Esophagus (tissue), 2 donors: ENCODE data around the gene TOMM70. TPM values are rescaled to one million over a fixed set of nuclear protein-coding genes. Genes with fewer than 3 reads are reported as not detected.
A peak's percentile ranks its signal among the peaks of the same experiment; 100 is the strongest.

Experiments
- H3K27ac ChIP-seq, 2 donors: one replicate each; pipeline ENCODE4 v1.5.1; 2013; ENCODE audit warnings: low read depth in 2 of 2, mild to moderate bottlenecking in 2 of 2, inconsistent platforms in 1 of 2, low read length in 1 of 2, moderate library complexity in 1 of 2
- H3K27me3 ChIP-seq, 2 donors: one replicate each; pipeline ENCODE4 v1.6.1; 2013; ENCODE audit warnings: low read length in 2 of 2, control low read depth in 1 of 2, mild to moderate bottlenecking in 1 of 2; ENCODE audit not compliant: insufficient read depth in 2 of 2, control insufficient read depth in 1 of 2
- H3K36me3 ChIP-seq, 2 donors: one replicate each; pipeline ENCODE4 v1.6.1; 2013; ENCODE audit warnings: low read length in 1 of 2; ENCODE audit not compliant: control insufficient read depth in 2 of 2, insufficient read depth in 2 of 2
- H3K4me1 ChIP-seq, 2 donors: one replicate each; pipeline ENCODE4 v1.6.1; 2013; ENCODE audit warnings: low read length in 1 of 2; ENCODE audit not compliant: control insufficient read depth in 2 of 2, insufficient read depth in 2 of 2
- H3K4me3 ChIP-seq, 2 donors: one replicate each; pipeline ENCODE4 v1.5.1; 2013; ENCODE audit warnings: low read length in 2 of 2, mild to moderate bottlenecking in 2 of 2, low read depth in 1 of 2, moderate library complexity in 1 of 2
- H3K9me3 ChIP-seq, 2 donors: one replicate each; pipeline ENCODE4 v1.6.1; 2013; ENCODE audit warnings: mild to moderate bottlenecking in 2 of 2, low read depth in 1 of 2, low read length in 1 of 2, moderate library complexity in 1 of 2; ENCODE audit not compliant: control insufficient read depth in 2 of 2, insufficient read depth in 1 of 2
- WGBS, 2 donors: extraction: QIAGEN DNeasy Blood & Tissue Kit; methylation state at CpG; one replicate each; pipeline ENCODE4 v1.1.7; 2013; 5-methylcytosine and 5-hydroxymethylcytosine counted together
- polyA plus RNA-seq, 2 donors: library from polyadenylated mRNA; stranded (reverse); fragments of 200-250 nt; gene quantifications; one replicate each; pipeline ENCODE4 v1.2.3, GENCODE V29; 2013
- donor health status: healthy with polysubstance abuse.
- donor health status: Bipolar disorder and iron deficiency.

Gene TOMM70
- polyA plus RNA-seq, 2 donors = 11.5 to 21.7 TPM

GRCh38 chr3:100401674-100402041, 769 bp upstream of the TOMM70 start:
- H3K4me3 ChIP-seq = peak overlapping the region; percentile 90 to 92
- WGBS, 2 donors = 1% methylated on average over 23 of the region's 23 CpGs
- H3K27ac ChIP-seq = peak overlapping the region; percentile 92 to 98
- H3K4me1 ChIP-seq = peaks cover 2 to 3% of the 10 kb centered on the region in 2 donors
- H3K27me3 ChIP-seq = no peaks in the 10 kb centered on the region
- no peaks in the 10 kb centered on the region for H3K36me3 ChIP-seq
- no peaks in the 10 kb centered on the region for H3K9me3 ChIP-seq

- no peaks in the 10 kb centered on the region for H3K27me3 ChIP-seq
- 0% methylated on average over 21 to 22 of the region's 22 CpGs for WGBS, 2 donors
- H3K36me3 ChIP-seq = no peaks in the 10 kb centered on the region
- peaks cover 2 to 3% of the 10 kb centered on the region in 2 donors for H3K4me1 ChIP-seq
- H3K27ac ChIP-seq = peak overlapping the region; percentile 92 to 98
- no peaks in the 10 kb centered on the region for H3K9me3 ChIP-seq
- H3K4me3 ChIP-seq = peak overlapping the region; percentile 90 to 92
These were observed 490 bp downstream of the TOMM70 start for GRCh38 chr3:100400419-100400779.

DNA sequence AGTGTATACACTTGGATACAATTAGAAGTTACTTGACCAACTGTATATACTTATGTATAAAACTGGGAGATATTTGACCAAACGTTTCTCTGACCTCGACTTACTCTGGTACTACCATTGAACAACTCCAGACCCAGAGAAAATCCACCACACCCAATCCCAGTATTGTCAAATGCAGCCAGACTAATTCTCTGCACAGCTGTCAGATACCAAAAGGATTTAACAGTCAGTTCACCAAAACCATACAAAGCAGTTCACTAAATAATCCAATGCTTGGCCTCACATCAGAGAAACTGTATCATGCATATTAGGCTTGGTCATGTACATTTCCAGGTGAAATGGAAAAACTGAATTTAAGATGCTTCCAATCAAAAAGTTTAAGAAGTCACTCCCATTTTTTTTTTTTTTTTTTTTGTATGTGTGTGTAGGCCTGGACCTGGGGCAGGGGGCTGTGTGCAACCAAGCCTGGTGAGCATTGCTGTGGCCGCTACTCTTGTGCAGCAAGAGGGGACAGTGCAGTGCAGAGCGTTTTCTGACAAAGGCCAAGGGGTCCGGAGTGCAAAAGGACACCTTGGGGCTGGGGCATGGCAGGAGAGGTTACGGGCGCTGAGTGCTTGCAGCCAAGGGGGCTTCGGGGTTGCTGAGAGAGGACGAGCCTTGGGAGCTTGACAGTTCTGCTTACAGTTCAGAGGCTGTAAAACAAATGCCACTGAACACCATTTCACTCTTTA, 1.4 kb downstream of the TOMM70 start:
- Histone ChIP-seq H3K36me3 (no peaks in the 10 kb centered on the region), H3K9me3 (no peaks in the 10 kb centered on the region), H3K4me3 (peak overlapping the region; percentile 90 to 92), H3K27me3 (no peaks in the 10 kb centered on the region), H3K27ac (no peak overlapping the region), H3K4me1 (peaks cover 2 to 3% of the 10 kb centered on the region in 2 donors)
- 26 to 40% methylated on average over 9 of the region's 9 CpGs for WGBS, 2 donors

DNA sequence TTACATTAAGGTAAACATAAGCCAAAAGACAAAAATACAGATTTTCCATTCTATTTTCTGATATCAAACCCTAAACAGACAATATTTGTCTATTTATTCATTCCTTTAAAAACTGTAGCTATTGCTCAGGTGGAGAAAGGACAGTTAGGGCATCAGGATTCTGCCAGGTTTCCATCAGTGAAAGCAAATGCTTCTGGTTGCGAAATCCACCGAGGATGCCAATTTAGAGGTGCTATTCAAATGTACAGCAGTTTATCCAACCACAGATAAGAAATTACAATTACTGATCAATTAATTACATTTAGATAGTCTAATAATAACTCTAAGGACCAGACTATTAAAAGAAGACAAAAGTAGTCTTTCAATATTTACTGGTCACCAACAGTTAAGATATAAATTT, 3.9 kb downstream of the TOMM70 start:
- H3K36me3 ChIP-seq = no peaks in the 10 kb centered on the region
- 63 to 67% methylated on average over 2 of the region's 2 CpGs for WGBS, 2 donors
- no peaks in the 10 kb centered on the region for H3K27me3 ChIP-seq
- H3K4me1 ChIP-seq = peaks cover 2 to 3% of the 10 kb centered on the region in 2 donors
- H3K27ac ChIP-seq = no peak overlapping the region
- H3K4me3 ChIP-seq = no peak overlapping the region
- no peaks in the 10 kb centered on the region for H3K9me3 ChIP-seq

DNA sequence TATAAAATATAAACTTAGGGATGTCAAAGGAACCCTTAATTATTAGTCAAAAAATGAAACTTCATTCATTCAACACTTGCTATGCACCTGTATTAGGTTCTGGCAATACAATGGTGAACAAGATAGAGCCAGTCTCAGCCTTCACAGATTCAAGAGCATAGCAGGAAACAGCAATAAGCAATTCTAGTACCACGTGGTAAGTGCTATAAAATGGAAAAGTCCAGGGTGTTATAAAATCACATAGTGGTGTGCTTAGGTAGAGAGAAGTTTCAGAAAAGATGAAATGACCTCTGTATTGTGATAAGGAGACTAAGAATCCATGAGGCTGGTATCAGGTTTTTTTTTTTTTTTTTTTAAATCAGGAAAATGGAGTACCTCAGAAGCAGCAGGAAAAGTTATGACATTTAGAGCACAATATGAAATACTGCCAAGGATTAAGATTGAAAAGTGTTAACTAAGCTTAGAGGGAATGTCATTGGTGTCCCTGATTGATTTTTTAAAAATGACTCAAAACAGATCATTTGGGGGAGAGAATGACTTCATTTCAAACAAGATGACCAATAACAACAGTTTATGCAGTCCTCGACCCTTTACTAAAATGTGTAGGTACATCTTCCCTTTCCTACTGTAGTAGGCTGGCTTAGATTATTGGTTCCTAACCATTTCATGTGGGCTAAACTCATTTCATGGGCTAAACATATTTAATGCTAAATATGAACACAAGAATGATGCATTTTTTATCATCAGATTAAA, 5.0 kb downstream of the TOMM70 start:
- WGBS, 2 donors = 57 to 61% methylated on average over 2 of the region's 2 CpGs
- Histone ChIP-seq H3K9me3 (no peaks in the 10 kb centered on the region), H3K27ac (no peak overlapping the region), H3K36me3 (no peaks in the 10 kb centered on the region), H3K27me3 (no peaks in the 10 kb centered on the region), H3K4me1 (peaks cover 2 to 3% of the 10 kb centered on the region in 2 donors), H3K4me3 (no peak overlapping the region)

- Histone ChIP-seq H3K4me3 (no peak overlapping the region), H3K27me3 (no peaks in the 10 kb centered on the region), H3K4me1 (no peaks in the 10 kb centered on the region), H3K36me3 (peaks cover 0 to 2% of the 10 kb centered on the region in 2 donors), H3K9me3 (no peaks in the 10 kb centered on the region), H3K27ac (no peak overlapping the region)
- whole genome bisulfite sequencing, 2 donors = 98 to 100% methylated on average over 1 of the region's 1 CpG
These were observed 11.9 kb downstream of the TOMM70 start for GRCh38 chr3:100389025-100389424.

DNA sequence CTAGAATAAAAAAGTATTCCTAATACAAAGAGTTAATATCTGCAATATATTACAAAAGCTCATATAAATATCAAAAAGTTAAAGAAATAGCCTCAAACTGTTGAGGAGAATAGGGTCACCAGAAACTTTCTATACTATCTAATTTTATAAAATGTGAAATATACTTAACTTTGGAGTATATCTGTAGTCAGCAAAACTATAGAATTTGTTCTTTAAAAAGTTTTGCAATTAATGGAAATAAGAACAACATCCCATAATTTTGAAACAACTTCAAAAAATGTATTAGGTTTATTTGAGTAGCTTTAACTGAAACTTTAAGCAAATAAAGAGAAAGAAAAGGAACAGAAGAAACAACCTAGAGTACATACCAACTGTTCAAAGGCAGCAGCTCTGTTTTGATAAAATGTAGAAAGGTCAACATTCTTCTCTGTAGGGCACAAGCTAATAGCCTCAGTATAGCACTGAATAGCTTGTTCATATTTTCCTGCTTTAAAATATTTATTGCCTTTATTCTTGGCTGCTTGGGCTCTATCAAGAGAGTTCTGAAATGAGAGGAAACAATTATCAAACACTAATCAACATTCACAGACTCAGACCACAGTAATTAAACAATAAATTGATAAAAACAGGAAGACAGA, 14.3 kb downstream of the TOMM70 start:
- Histone ChIP-seq H3K4me3 (no peak overlapping the region), H3K27ac (no peak overlapping the region), H3K27me3 (no peaks in the 10 kb centered on the region), H3K36me3 (peaks cover 0 to 2% of the 10 kb centered on the region in 2 donors), H3K9me3 (no peaks in the 10 kb centered on the region), H3K4me1 (no peaks in the 10 kb centered on the region)

DNA sequence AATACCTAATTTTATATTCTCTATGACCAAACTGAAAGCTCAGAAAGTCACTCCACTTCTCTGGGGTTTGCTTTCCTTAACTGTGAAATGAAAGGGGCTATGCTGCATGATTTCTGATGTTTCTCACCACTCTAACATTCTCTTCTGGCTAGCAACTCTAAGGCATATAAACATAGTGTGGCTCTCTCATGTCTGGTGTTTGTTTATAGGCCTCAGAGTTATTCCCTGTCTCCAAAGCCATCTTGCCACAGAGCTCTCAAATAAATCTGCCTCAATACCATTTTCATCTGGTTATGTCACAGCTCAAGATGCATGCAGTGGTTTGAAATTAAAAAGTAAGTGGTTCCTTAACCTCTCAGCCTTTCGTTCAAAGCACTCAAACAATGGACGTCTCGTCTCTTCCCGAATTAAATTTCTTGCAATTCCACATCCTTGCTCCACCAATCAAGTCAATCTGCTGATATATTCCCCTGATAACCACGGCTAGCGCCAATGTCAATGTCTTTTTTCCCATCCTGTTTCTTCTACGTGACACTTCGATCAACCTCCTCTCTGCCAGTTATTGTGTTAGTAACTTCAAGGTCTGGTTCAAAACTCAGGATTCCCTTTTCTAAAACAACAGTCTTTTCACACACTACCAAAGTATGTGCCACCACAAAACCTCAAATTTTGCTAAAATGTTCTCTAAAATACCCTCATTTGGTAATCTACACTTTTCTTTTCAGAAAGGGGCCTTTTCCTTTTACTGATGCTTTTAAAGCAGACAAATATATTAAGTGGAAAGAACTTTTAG, 16.0 kb downstream of the TOMM70 start:
- H3K27ac ChIP-seq = no peak overlapping the region
- no peaks in the 10 kb centered on the region for H3K27me3 ChIP-seq
- H3K9me3 ChIP-seq = no peaks in the 10 kb centered on the region
- H3K4me1 ChIP-seq = no peaks in the 10 kb centered on the region
- H3K36me3 ChIP-seq = peaks cover 2 to 5% of the 10 kb centered on the region in 2 donors
- 83 to 88% methylated on average over 8 of the region's 8 CpGs for WGBS, 2 donors
- no peak overlapping the region for H3K4me3 ChIP-seq

GRCh38 chr3:100376301-100376700, 24.6 kb downstream of the TOMM70 start:
- Histone ChIP-seq H3K4me3 (no peak overlapping the region), H3K9me3 (no peaks in the 10 kb centered on the region), H3K27ac (no peak overlapping the region), H3K36me3 (peaks cover 9 to 16% of the 10 kb centered on the region in 2 donors), H3K4me1 (no peaks in the 10 kb centered on the region), H3K27me3 (no peaks in the 10 kb centered on the region)
- WGBS, 2 donors = 95 to 96% methylated on average over 4 of the region's 4 CpGs
